Fibroblast of lung (primary cell): Measurements from ENCODE around the gene CKAP4. TPM values are rescaled to one million over a fixed set of nuclear protein-coding genes. Genes with fewer than 3 reads are reported as not detected.
A peak's percentile ranks its signal among the peaks of the same experiment; 100 is the strongest.

ENCODE experiments used
- DNase-seq, 2 donors: peaks; one replicate each; pipeline versions ENCODE4 v3.0.0 to v3.0.0-alpha.2; 2010; ENCODE audit warnings: low read depth in 2 of 2
- H2AFZ ChIP-seq: 2 replicates; pipeline ENCODE4 v1.5.1; 2012; ENCODE audit warnings: low read length, control low read depth, inconsistent platforms
- H3K27ac ChIP-seq: 2 replicates; pipeline ENCODE4 v1.5.1; 2011; ENCODE audit warnings: low read length, control low read depth; ENCODE audit not compliant: insufficient read depth
- H3K27me3 ChIP-seq: 2 replicates; pipeline ENCODE4 v1.5.1; 2011; ENCODE audit warnings: mild to moderate bottlenecking, low read length; ENCODE audit not compliant: control insufficient read depth, insufficient read depth
- H3K36me3 ChIP-seq: 2 replicates; pipeline ENCODE4 v1.5.1; 2011; ENCODE audit warnings: low read length; ENCODE audit not compliant: control insufficient read depth, insufficient read depth
- H3K4me1 ChIP-seq: 2 replicates; pipeline ENCODE4 v1.5.1; 2011; ENCODE audit warnings: low read length; ENCODE audit not compliant: control insufficient read depth, insufficient read depth; ENCODE audit errors: extremely low read depth
- H3K4me2 ChIP-seq: 2 replicates; pipeline ENCODE4 v1.5.1; 2011; ENCODE audit warnings: low read length, control low read depth; ENCODE audit not compliant: insufficient read depth; ENCODE audit errors: extremely low read depth
- H3K4me3 ChIP-seq, 4 experiments: fragments of 200-600 bp in 1 of 4; sonication (generic) in 1 of 4; replicated peaks in 1 of 4; 2 replicates each; pipeline ENCODE4 v1.5.1; 2011 to 2016; ENCODE audit warnings: low read length in 4 of 4, low read depth in 3 of 4, mild to moderate bottlenecking in 3 of 4, control low read depth in 2 of 4, inconsistent platforms in 1 of 4, mixed read lengths in 1 of 4; ENCODE audit not compliant: insufficient read depth in 1 of 4; ENCODE audit errors: control extremely low read depth in 1 of 4
- H3K79me2 ChIP-seq: 2 replicates; pipeline ENCODE4 v1.5.1; 2012; ENCODE audit warnings: mild to moderate bottlenecking, low read length, inconsistent platforms; ENCODE audit not compliant: control insufficient read depth, insufficient read depth
- H3K9ac ChIP-seq: 2 replicates; pipeline ENCODE4 v1.5.1; 2011; ENCODE audit warnings: mild to moderate bottlenecking, low read length, control low read depth; ENCODE audit not compliant: insufficient read depth
- H3K9me3 ChIP-seq: 2 replicates; pipeline ENCODE4 v1.5.1; 2012; ENCODE audit warnings: low read depth, low read length; ENCODE audit not compliant: control insufficient read depth, insufficient read depth
- H4K20me1 ChIP-seq: 2 replicates; pipeline ENCODE4 v1.5.1; 2011; ENCODE audit warnings: low read length; ENCODE audit not compliant: control insufficient read depth, insufficient read depth; ENCODE audit errors: extremely low read depth
- EZH2 ChIP-seq: IDR thresholded peaks from 2 replicates; pipeline ENCODE4 v1.5.1; 2012; ENCODE audit warnings: low read length, control low read depth, mild to moderate bottlenecking; ENCODE audit errors: missing control alignments
- polyA plus RNA-seq, 2 donors: library from polyadenylated mRNA; depleted of rRNA in 1 of 2; stranded (reverse) in 1 of 2; unstranded in 1 of 2; fragments of >200 nt; gene quantifications; 2 replicates each; pipeline ENCODE4 v1.2.1, GENCODE V29; 2011 to 2012; ENCODE audit warnings: missing spikeins in 1 of 2
- total RNA-seq: library from RNA; depleted of rRNA; stranded (reverse); fragments of >200 nt; gene quantifications from 2 replicates; pipeline ENCODE4 v1.2.1, GENCODE V29; 2014
- TF ChIP-seq, protein P1 (sequence below), 2 donors: IDR thresholded peaks in 1 of 2; conservative IDR thresholded peaks in 1 of 2; 1 replicate in 1 of 2; 2 replicates in 1 of 2; pipeline ENCODE4 v1.5.1; 2011 to 2012; ENCODE audit warnings: low read length in 2 of 2, control low read depth in 1 of 2, inconsistent platforms in 1 of 2, low read depth in 1 of 2, mild to moderate bottlenecking in 1 of 2

The CKAP4 gene
- total and polyA plus RNA-seq, 2 donors (not counting 1 experiment from before 2014, with no cell fraction given), result 132 to 282 TPM

DNA sequence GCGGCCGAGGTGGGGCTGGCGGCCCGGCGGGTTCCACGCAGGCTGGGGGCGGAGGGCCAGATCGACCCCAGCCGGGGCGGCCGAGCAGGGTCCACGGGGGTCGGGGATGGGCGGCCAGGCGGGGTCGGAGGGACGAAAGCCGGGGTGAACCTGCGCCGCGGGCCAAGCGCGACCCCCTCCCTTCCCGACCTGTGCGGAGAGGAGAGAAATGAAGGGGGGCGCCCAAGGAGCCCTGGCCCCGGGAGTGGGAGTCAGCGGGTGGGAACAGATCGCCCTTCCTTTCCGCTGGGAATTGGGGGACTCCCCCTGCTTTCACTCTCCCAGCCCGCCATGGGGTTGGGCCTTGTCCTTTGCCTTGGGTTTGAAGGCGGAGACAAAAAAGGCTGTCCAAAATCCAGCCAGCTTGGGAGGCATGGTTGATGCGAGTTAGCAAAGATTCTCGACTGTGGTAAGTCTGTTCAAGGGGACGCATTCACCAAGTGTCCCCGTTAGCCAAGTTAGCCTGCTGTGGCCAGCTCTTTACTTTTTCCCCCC, 559 bp upstream of the CKAP4 start:
- H3K9me3 ChIP-seq, result no peaks in the 10 kb centered on the region
- peaks cover 30% of the 10 kb centered on the region for H3K79me2 ChIP-seq
- peak overlapping the region; percentile 93 for H3K9ac ChIP-seq
- no peak for TF ChIP-seq EZH2
- TF ChIP-seq, protein P1, sequence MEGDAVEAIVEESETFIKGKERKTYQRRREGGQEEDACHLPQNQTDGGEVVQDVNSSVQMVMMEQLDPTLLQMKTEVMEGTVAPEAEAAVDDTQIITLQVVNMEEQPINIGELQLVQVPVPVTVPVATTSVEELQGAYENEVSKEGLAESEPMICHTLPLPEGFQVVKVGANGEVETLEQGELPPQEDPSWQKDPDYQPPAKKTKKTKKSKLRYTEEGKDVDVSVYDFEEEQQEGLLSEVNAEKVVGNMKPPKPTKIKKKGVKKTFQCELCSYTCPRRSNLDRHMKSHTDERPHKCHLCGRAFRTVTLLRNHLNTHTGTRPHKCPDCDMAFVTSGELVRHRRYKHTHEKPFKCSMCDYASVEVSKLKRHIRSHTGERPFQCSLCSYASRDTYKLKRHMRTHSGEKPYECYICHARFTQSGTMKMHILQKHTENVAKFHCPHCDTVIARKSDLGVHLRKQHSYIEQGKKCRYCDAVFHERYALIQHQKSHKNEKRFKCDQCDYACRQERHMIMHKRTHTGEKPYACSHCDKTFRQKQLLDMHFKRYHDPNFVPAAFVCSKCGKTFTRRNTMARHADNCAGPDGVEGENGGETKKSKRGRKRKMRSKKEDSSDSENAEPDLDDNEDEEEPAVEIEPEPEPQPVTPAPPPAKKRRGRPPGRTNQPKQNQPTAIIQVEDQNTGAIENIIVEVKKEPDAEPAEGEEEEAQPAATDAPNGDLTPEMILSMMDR (conservative IDR thresholded peaks at IDR 0.05 in 1 of 2, IDR thresholded peaks at IDR 0.05 in 1 of 2; ENCODE audit: low read depth in 1 of 2, low read length in 2 of 2), result no peak
- H3K36me3 ChIP-seq, result peaks cover 3% of the 10 kb centered on the region
- no peaks in the 10 kb centered on the region for H3K27me3 ChIP-seq
- peak; percentile 71 to 76 for DNase-seq
- peak overlapping the region; percentile 80 for H3K4me2 ChIP-seq
- peak overlapping the region; percentile 87 for H3K27ac ChIP-seq
- H2AFZ ChIP-seq, result peak overlapping the region; percentile 62
- peaks cover 10% of the 10 kb centered on the region for H3K4me1 ChIP-seq
- H3K4me3 ChIP-seq, result peak overlapping the region; percentile 55 to 92 (median 68)
- H4K20me1 ChIP-seq, result peaks cover 3% of the 10 kb centered on the region

DNA sequence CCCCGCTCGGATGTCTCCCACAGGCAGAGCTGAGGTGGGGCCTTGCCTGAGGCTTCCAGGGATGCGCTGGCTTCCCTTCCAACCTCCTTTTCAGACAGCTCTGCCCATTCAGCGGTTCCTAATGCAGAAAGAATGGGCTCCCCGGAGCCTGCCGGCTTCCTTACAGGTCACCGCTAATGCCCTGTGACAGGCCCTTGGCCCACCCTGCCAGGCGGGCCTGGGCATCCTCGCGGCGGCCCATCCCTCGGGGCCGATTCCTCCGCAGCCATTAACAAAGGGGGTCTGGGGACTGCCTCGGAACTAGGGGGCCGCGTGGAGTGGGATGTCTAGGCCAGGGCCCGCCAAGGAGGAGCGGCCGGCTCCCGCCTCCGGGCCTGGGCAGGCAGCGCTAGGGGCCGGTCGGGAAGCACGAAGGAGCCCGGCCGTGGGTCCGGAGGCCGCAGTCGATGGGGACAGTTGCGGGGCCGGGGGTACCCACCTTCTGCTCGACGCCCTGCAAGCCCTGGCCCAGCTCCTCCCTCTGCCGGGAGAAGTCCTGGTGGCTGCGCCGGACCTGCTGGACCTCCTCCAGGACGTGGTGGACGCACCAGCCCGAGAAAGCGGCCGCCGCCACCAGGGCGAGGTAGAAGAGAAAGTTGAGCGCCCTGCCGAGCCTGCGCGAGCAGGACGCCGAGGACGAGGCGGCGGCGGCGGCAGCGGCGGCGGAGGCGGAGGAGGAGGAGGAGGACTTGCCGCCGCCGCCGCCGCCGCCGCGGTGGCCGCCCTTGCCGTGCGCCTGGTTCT, 738 bp downstream of the CKAP4 start:
- peak overlapping the region; percentile 93 for H3K9ac ChIP-seq
- H2AFZ ChIP-seq, result no peak overlapping the region
- H4K20me1 ChIP-seq, result peaks cover 3% of the 10 kb centered on the region
- TF ChIP-seq EZH2, result no peak
- TF ChIP-seq, protein P1 (conservative IDR thresholded peaks at IDR 0.05 in 1 of 2, IDR thresholded peaks at IDR 0.05 in 1 of 2; ENCODE audit: low read depth in 1 of 2, low read length in 2 of 2), result no peak
- H3K9me3 ChIP-seq, result no peaks in the 10 kb centered on the region
- DNase-seq, result peak; percentile 57 to 66
- H3K27me3 ChIP-seq, result no peaks in the 10 kb centered on the region
- H3K4me1 ChIP-seq, result peaks cover 10% of the 10 kb centered on the region
- peaks cover 43% of the 10 kb centered on the region for H3K79me2 ChIP-seq
- peak overlapping the region; percentile 93 for H3K27ac ChIP-seq
- H3K36me3 ChIP-seq, result peaks cover 3% of the 10 kb centered on the region
- H3K4me3 ChIP-seq, result peak overlapping the region; percentile 76 to 92 (median 88)
- H3K4me2 ChIP-seq, result peak overlapping the region; percentile 73

DNA sequence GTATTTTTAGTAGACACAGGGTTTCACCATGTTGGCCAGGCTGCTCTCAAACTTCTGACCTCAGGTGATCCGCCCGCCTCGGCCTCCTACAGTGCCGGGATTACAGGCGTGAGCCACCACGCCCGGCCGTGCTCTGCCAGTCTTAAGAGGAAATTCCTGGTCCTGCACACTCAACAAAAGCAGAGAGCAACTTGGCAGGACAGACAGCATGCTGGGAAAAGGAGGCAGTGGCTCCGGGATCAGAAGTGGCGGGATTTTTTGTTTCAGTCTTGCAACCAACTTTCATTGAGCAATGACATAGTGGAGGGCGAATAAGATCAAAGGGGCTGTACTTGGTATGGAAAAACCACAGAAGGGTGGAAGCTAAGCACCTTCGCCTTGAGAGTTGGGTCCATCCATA, 2.1 kb downstream of the CKAP4 start:
- H3K4me1 ChIP-seq, result peaks cover 10% of the 10 kb centered on the region
- peak overlapping the region; percentile 27 to 92 (median 62) for H3K4me3 ChIP-seq
- peak; percentile 63 to 78 for DNase-seq
- no peaks in the 10 kb centered on the region for H3K9me3 ChIP-seq
- TF ChIP-seq, protein P1 (conservative IDR thresholded peaks at IDR 0.05 in 1 of 2, IDR thresholded peaks at IDR 0.05 in 1 of 2; ENCODE audit: low read depth in 1 of 2, low read length in 2 of 2), result no peak
- no peak for TF ChIP-seq EZH2
- H3K27me3 ChIP-seq, result no peaks in the 10 kb centered on the region
- no peak overlapping the region for H2AFZ ChIP-seq
- peaks cover 3% of the 10 kb centered on the region for H3K36me3 ChIP-seq
- peak overlapping the region; percentile 49 for H3K4me2 ChIP-seq
- peak overlapping the region; percentile 93 for H3K27ac ChIP-seq
- peaks cover 3% of the 10 kb centered on the region for H4K20me1 ChIP-seq
- H3K79me2 ChIP-seq, result peaks cover 49% of the 10 kb centered on the region
- H3K9ac ChIP-seq, result peak overlapping the region; percentile 52
